Naive B cell (primary cell): ENCODE data around the gene OR10H2. TPM values are rescaled to one million over a fixed set of nuclear protein-coding genes. Genes with fewer than 3 reads are reported as not detected.

Experiments used
- ATAC-seq, 2 donors: fragments of 150-1000 bp; cut with Tn5 transposase; 2 replicates each; pipeline ENCODE4 v1.10.0; 2021; ENCODE audit warnings: low read depth in 2 of 2, mild to moderate bottlenecking in 2 of 2, moderate library complexity in 2 of 2
- DNase-seq: peaks from one replicate; pipeline ENCODE4 v3.0.0; 2022
- H3K27ac Mint-ChIP-seq, 6 donors: one replicate each; pipeline ENCODE4 v1.8.0; 2020 to 2022; ENCODE audit warnings: mild to moderate bottlenecking in 6 of 6, mixed read lengths in 6 of 6, moderate library complexity in 5 of 6, inconsistent platforms in 2 of 6
- H3K27me3 Mint-ChIP-seq, 3 donors: one replicate each; pipeline ENCODE4 v1.8.0; 2021 to 2022; ENCODE audit warnings: mixed read lengths in 3 of 3, mild to moderate bottlenecking in 1 of 3
- H3K36me3 Mint-ChIP-seq, 2 donors: one replicate each; pipeline ENCODE4 v1.8.0; 2020 to 2022; ENCODE audit warnings: mixed read lengths in 2 of 2, inconsistent platforms in 1 of 2, mild to moderate bottlenecking in 1 of 2
- H3K4me1 Mint-ChIP-seq, 3 donors: one replicate each; pipeline ENCODE4 v1.8.0; 2020 to 2022; ENCODE audit warnings: mixed read lengths in 3 of 3, inconsistent platforms in 1 of 3, mild to moderate bottlenecking in 1 of 3, moderate library complexity in 1 of 3
- H3K4me3 Mint-ChIP-seq, 8 donors: one replicate each; pipeline ENCODE4 v1.8.0; 2020 to 2022; ENCODE audit warnings: mild to moderate bottlenecking in 8 of 8, mixed read lengths in 8 of 8, moderate library complexity in 8 of 8, inconsistent platforms in 2 of 8
- H3K9me3 Mint-ChIP-seq, 7 donors: one replicate each; pipeline ENCODE4 v1.8.0; 2020 to 2022; ENCODE audit warnings: mixed read lengths in 7 of 7, mild to moderate bottlenecking in 5 of 7, inconsistent platforms in 2 of 7, moderate library complexity in 1 of 7
- polyA plus RNA-seq, 6 donors: library from polyadenylated mRNA; unstranded; fragments of 300-500 nt; fragmentation: Illumina TruSeq; gene quantifications; one replicate each; pipeline ENCODE4 v1.2.3, GENCODE V29; 2021; ENCODE audit warnings: low read depth in 6 of 6

Gene OR10H2
- polyA plus RNA-seq, 6 donors from 2014 or later = not detected

- Mint-ChIP-seq H3K4me3 (no peak overlapping the region), H3K27me3 (peaks cover 24 to 66% (median 54%) of the 10 kb centered on the region in 3 donors), H3K9me3 (peaks cover 0 to 7% (median 4%) of the 10 kb centered on the region in 7 donors), H3K36me3 (peaks cover 0 to 8% of the 10 kb centered on the region in 2 donors), H3K27ac (no peak overlapping the region), H3K4me1 (peaks cover 0 to 8% (median 4%) of the 10 kb centered on the region in 3 donors)
- DNase-seq (no peak), ATAC-seq (no peak)
These were observed 49.5 kb downstream of the OR10H2 start for GRCh38 chr19:15776991-15777970.

Other genes with a start within 250 kb of the OR10H2 start
- gene PGLYRP2, start 248.5 kb upstream of the OR10H2 start, polyA plus RNA-seq = not detected
- not detected for gene CYP4F22, start 219.5 kb upstream of the OR10H2 start, polyA plus RNA-seq
- gene CYP4F8, start 112.8 kb upstream of the OR10H2 start, polyA plus RNA-seq = not detected
- not detected for gene CYP4F3, start 87.1 kb upstream of the OR10H2 start, polyA plus RNA-seq
- not detected for gene CYP4F12, start 54.9 kb upstream of the OR10H2 start, polyA plus RNA-seq
- not detected for gene OR10H3, start 10.0 kb downstream of the OR10H2 start, polyA plus RNA-seq
- gene OR10H5, start 59.6 kb downstream of the OR10H2 start, polyA plus RNA-seq = not detected
- not detected for gene OR10H1, start 87.6 kb downstream of the OR10H2 start, polyA plus RNA-seq
- gene CYP4F2, start 170.1 kb downstream of the OR10H2 start, polyA plus RNA-seq = not detected
- gene CYP4F11, start 206.5 kb downstream of the OR10H2 start, polyA plus RNA-seq = not detected
- gene OR10H4, start 221.0 kb downstream of the OR10H2 start, polyA plus RNA-seq = not detected